CD1c-positive myeloid dendritic cell (primary cell): ENCODE results near the gene NREP.

Experiments used
- DNase-seq: peaks from one replicate; pipeline ENCODE4 v3.0.0-alpha.2; 2016; ENCODE audit errors: extremely low spot score

Gene NREP

DNA sequence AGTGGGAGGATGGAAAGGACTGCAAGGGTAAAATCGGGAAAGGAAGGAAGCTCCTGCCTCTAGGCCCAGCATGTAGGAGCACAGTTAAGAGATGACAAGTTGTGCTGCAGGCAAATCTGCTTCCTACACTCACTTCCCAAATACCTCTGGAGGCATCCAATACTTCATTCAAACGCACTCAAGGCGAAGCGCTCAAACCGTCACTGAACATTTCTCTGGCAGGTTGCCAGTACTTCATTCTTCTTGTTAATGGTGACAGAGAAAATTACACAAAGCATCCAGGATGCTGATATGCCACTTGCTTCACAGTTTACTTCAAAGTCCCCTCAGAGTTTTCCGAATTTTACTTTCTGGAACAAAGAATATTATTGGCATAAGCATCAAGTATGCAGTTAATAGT, 59.8 kb downstream of the NREP start:
- no peak for DNase-seq

DNA sequence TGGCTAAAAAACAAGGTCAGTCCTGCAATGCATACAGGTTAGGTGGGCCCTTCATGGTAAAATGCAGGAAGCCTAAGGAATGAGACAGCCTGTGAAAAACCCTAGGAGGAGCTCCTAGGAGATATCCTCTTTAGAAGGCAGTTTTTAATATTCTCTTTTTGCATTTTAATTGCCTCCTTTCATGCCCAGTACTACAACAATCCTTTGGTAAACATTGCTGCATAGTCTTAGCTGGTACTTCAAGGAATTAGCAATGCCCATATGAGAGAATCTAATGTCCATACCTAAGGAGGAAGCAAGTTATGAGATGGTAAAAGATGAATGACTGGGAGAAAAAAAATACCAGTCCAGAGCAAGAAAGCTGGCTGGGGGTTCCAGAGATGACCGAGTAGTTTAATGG, 61.0 kb downstream of the NREP start:
- DNase-seq = no peak

DNA sequence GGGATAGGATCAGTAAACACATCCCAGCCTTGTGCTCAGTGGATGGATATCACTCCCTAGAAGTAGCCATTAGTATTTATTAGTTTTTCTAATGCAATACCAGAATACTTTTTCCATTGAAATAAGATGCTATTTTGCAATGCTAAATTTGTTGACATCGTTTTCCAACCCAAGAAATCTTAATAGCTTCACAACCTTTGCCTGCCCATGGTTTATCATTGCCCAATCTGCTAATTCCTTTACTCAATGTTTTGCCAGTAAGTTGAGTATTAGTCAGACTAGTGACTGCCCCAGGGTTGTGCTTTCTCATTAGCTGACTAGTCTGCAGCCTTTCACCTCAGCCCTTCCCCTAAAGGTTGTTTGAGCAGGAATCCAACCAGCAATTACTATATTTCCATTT, 62.9 kb downstream of the NREP start:
- DNase-seq = no peak

- no peak for DNase-seq
Observed at GRCh38 chr5:111691914-111692313, 65.1 kb downstream of the NREP start.

- DNase-seq = no peak
Observed at GRCh38 chr5:111691508-111691907, 65.5 kb downstream of the NREP start.

- no peak for DNase-seq
Observed at GRCh38 chr5:111689357-111689935, 67.5 kb downstream of the NREP start.

- DNase-seq = no peak
Observed at GRCh38 chr5:111685969-111686368, 71.0 kb downstream of the NREP start.

DNA sequence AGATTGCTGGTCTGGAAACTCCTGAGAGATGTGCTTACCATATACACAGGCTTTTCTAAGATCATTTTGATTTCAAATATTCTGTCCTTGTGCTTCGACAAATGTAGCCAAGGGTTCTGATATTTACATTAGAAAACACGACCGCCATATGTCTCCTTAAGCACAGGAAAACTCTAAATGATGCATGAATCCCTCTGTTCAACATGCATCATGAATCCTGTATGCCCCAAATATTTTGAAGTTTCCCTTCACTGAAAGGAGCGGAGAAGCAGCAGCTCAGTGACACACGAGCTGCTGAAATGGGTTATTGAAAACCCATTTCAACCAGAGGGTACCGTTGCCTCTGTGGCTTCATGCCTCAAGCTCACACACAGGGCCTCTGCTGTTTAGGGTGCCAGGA, 74.4 kb downstream of the NREP start:
- no peak for DNase-seq

- no peak for DNase-seq
Observed at GRCh38 chr5:111682121-111682520, 74.9 kb downstream of the NREP start.

- DNase-seq = no peak
Observed at GRCh38 chr5:111681414-111682120, 75.4 kb downstream of the NREP start.

DNA sequence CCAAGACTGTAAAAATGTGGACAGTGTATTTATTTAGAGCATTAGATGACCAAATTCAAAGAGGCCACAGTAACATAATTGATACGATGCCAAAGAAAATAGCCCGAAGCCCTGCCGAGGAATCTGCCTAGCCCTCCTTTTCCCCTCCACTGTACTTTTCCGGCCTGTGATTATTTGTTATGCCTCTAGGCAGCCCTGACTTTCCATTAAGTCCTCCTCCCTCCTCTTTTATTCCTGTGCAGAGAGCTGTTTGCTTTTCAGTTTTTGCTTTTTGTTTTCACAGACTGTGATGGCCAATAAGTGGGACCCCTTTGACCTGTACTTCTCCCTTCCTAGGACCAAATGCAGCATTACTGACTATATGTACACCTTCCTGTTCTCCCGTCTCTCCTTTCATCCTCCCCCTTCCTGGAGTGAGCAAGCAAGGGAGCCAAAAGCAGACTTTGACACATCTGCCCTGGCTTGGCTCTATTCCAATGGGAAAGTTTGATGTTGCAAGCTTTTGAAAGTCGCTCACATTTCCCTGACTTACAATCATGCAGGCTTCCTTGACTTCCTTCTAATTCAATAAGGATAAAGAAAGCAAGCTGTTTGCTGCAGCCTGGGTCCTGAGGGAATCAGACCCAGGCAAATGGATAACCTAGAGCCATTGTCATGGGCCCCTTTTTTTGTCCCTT, 76.1 kb downstream of the NREP start:
- no peak for DNase-seq

- no peak for DNase-seq
Observed at GRCh38 chr5:111679611-111680010, 77.4 kb downstream of the NREP start.
